Neural cell (in vitro differentiated cells): ENCODE measurements around the gene TIE1.

Source experiments
- CTCF ChIP-seq: fragments of 450-650 bp; IDR thresholded peaks from 2 replicates; pipeline ENCODE4 v1.5.1; 2014; ENCODE audit warnings: antibody characterized with exemption, mild to moderate bottlenecking, moderate library complexity; ENCODE audit not compliant: poor library complexity, severe bottlenecking
- EP300 ChIP-seq: fragments of 450-650 bp; conservative IDR thresholded peaks from 2 replicates; pipeline ENCODE4 v1.6.1; 2014; ENCODE audit warnings: antibody characterized with exemption, mild to moderate bottlenecking, moderate library complexity; ENCODE audit not compliant: poor library complexity, severe bottlenecking
- EZH2 ChIP-seq: fragments of 200-600, 300-800 bp; shearing (Covaris generic), sonication (generic); IDR thresholded peaks from 2 replicates; pipeline ENCODE4 v1.6.1; 2014; ENCODE audit warnings: antibody characterized with exemption, low read length, borderline replicate concordance, mild to moderate bottlenecking; ENCODE audit not compliant: insufficient read depth, poor library complexity, severe bottlenecking
- MXI1 ChIP-seq: fragments of 450-650 bp; conservative IDR thresholded peaks from 2 replicates; pipeline ENCODE4 v1.6.1; 2014; ENCODE audit warnings: antibody characterized with exemption, mild to moderate bottlenecking; ENCODE audit not compliant: poor library complexity, severe bottlenecking
- RAD21 ChIP-seq: fragments of 450-650 bp; conservative IDR thresholded peaks from 2 replicates; pipeline ENCODE4 v1.6.1; 2014; ENCODE audit warnings: antibody characterized with exemption, mild to moderate bottlenecking, moderate library complexity
- SMC3 ChIP-seq: fragments of 450-650 bp; conservative IDR thresholded peaks from 2 replicates; pipeline ENCODE4 v1.6.1; 2014; ENCODE audit warnings: antibody characterized with exemption, mild to moderate bottlenecking, moderate library complexity; ENCODE audit not compliant: poor library complexity
- TAF1 ChIP-seq: IDR thresholded peaks from 2 replicates; pipeline ENCODE4 v1.6.1; 2012; ENCODE audit warnings: low read depth
- TF ChIP-seq, protein P1 (sequence below): IDR thresholded peaks from 2 replicates; pipeline ENCODE4 v1.6.1; 2012; ENCODE audit warnings: borderline replicate concordance

- TF ChIP-seq CTCF: no peak
- no peak for TF ChIP-seq TAF1
- TF ChIP-seq EP300: no peak
- TF ChIP-seq EZH2: no peak
- TF ChIP-seq SMC3: no peak
- TF ChIP-seq RAD21: no peak
- TF ChIP-seq MXI1: no peak
- TF ChIP-seq, protein P1, sequence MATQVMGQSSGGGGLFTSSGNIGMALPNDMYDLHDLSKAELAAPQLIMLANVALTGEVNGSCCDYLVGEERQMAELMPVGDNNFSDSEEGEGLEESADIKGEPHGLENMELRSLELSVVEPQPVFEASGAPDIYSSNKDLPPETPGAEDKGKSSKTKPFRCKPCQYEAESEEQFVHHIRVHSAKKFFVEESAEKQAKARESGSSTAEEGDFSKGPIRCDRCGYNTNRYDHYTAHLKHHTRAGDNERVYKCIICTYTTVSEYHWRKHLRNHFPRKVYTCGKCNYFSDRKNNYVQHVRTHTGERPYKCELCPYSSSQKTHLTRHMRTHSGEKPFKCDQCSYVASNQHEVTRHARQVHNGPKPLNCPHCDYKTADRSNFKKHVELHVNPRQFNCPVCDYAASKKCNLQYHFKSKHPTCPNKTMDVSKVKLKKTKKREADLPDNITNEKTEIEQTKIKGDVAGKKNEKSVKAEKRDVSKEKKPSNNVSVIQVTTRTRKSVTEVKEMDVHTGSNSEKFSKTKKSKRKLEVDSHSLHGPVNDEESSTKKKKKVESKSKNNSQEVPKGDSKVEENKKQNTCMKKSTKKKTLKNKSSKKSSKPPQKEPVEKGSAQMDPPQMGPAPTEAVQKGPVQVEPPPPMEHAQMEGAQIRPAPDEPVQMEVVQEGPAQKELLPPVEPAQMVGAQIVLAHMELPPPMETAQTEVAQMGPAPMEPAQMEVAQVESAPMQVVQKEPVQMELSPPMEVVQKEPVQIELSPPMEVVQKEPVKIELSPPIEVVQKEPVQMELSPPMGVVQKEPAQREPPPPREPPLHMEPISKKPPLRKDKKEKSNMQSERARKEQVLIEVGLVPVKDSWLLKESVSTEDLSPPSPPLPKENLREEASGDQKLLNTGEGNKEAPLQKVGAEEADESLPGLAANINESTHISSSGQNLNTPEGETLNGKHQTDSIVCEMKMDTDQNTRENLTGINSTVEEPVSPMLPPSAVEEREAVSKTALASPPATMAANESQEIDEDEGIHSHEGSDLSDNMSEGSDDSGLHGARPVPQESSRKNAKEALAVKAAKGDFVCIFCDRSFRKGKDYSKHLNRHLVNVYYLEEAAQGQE: no peak
Observed at GRCh38 chr1:43352351-43352705, 51.5 kb downstream of the TIE1 start.
